Measurements from ENCODE around the gene PROK2. TPM values are rescaled to one million over a fixed set of nuclear protein-coding genes. Genes with fewer than 3 reads are reported as not detected.

PROK2 gene
- total and polyA plus RNA-seq, 10 of the 15 experiments (the other 5 are each of a cell fraction or from before 2014, with no cell fraction given) = not detected

DNA sequence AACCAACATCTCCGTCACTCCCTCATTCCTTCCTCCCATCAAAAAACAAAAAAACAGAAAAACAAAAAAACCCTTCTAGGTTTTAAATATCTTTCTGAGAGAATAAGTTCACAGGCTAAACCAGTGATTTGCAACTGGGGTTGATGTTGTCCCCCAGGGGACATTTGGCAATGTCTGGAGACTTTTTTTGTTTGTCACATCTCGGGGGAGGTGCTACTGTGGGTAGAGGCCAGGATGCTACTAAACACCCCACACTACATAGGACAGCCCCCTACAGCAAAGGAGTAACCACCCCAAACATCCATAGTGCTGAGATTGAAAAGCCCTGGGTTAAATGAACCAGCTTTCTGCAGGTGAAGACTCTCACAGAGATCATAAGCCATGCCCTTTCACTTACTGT, 17.0 kb upstream of the PROK2 start (continued):
- TF ChIP-seq RUNX3 (IDR thresholded peaks at IDR 0.05; ENCODE audit: low read length) (no peak), TARDBP (IDR thresholded peaks at IDR 0.05; ENCODE audit: borderline replicate concordance) (no peak), SRF (IDR thresholded peaks at IDR 0.05; ENCODE audit: low read depth in 2 of 2, low read length in 2 of 2) (no peak), TAF1 (IDR thresholded peaks at IDR 0.05; ENCODE audit: borderline replicate concordance, low read depth, low read length) (no peak), SPI1 (IDR thresholded peaks at IDR 0.05; ENCODE audit: borderline replicate concordance, insufficient read depth, low read depth, low read length) (no peak), ATF7 (IDR thresholded peaks at IDR 0.05; ENCODE audit: low read depth) (no peak), SIX5 (IDR thresholded peaks at IDR 0.05; ENCODE audit: low read depth, low read length, severe bottlenecking) (no peak), STAT3 (IDR thresholded peaks at IDR 0.05; ENCODE audit: low read depth, low read length) (no peak), SREBF2 (IDR thresholded peaks at IDR 0.05; ENCODE audit: low read length) (no peak)

DNA sequence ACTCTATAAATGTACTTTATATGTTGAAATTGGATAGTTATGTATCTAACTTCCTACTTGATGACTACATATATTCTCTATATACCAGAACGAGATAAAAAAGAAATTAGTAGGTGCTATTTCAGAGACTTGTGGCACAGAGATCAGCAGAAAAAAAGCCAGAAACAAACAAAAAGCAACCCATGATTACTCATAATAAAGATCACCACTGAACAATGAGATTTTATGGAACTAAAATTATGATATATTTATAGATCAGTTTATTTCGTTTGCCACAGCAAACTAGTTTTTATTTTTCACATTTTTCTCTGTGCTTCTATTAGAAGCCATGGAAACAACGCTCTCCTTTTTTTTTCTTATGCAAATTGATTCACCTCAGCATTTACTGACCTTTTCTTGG, 15.1 kb upstream of the PROK2 start:
- no peaks in the 10 kb centered on the region for H3K79me2 ChIP-seq (ENCODE audit: control insufficient read depth, insufficient read depth, low read length)
- DNase-seq (ENCODE audit: low read depth, low spot score) (no peak), FAIRE-seq (no peak), ATAC-seq (no peak)
- no peak overlapping the region for H2AFZ ChIP-seq (ENCODE audit: control insufficient read depth, low read depth, low read length)
- H4K20me1 ChIP-seq (ENCODE audit: control insufficient read depth, insufficient read depth) = no peaks in the 10 kb centered on the region
- no peak overlapping the region for H3K4me2 ChIP-seq (ENCODE audit: control insufficient read depth, insufficient read depth)
- H3K9ac ChIP-seq (ENCODE audit: control insufficient read depth, insufficient read depth, low read length) = no peak overlapping the region
- ChIA-PET RAD21 (ENCODE audit: unreplicated experiment) (no interaction called here), POLR2A (no interaction called here), SMC1A (ENCODE audit: uncharacterized antibody, unreplicated experiment) (no interaction called here), CTCF (no interaction called here)
- H3K9me3 ChIP-seq (replicated peaks; ENCODE audit: control insufficient read depth, insufficient read depth, low read length) = no peaks in the 10 kb centered on the region
- no peak overlapping the region for H3K4me3 ChIP-seq
- H3K27ac ChIP-seq (ENCODE audit: control insufficient read depth, insufficient read depth) = no peak overlapping the region
- intact Hi-C loops (cut with micrococcal nuclease; ENCODE audit: unreplicated experiment) (no loop called here), in situ Hi-C loops (cut with MboI) (no loop called here)
- no peaks in the 10 kb centered on the region for H3K4me1 ChIP-seq (ENCODE audit: control insufficient read depth, insufficient read depth, low read length)
- no peaks in the 10 kb centered on the region for H3K36me3 ChIP-seq (ENCODE audit: control insufficient read depth in 2 of 2, insufficient read depth in 2 of 2, low read length in 1 of 2)
- WGBS (ENCODE audit: insufficient coverage, insufficient replicate concordance, low lambda C conversion rate, missing lambda C conversion rate) = 2% methylated on average over 3 of the region's 3 CpGs
- TF ChIP-seq CHD4 (IDR thresholded peaks at IDR 0.05) = no peak
- TF ChIP-seq CBFB (IDR thresholded peaks at IDR 0.05; ENCODE audit: low read depth) = no peak
- TF ChIP-seq PAX5 (IDR thresholded peaks at IDR 0.05; ENCODE audit: borderline replicate concordance, low read depth, low read length) = no peak
- TF ChIP-seq MEF2A (IDR thresholded peaks at IDR 0.05; ENCODE audit: insufficient read depth, low read depth, low read length) = no peak
- TF ChIP-seq HDAC2 (IDR thresholded peaks at IDR 0.05) = no peak
- TF ChIP-seq SREBF2 (IDR thresholded peaks at IDR 0.05; ENCODE audit: low read length) = no peak
- no peak for TF ChIP-seq HDGF (IDR thresholded peaks at IDR 0.05)
- TF ChIP-seq ZNF687 (IDR thresholded peaks at IDR 0.05) = no peak
- TF ChIP-seq BCL11A (IDR thresholded peaks at IDR 0.05; ENCODE audit: low read depth, low read length) = no peak
- TF ChIP-seq ZSCAN29 (IDR thresholded peaks at IDR 0.05) = no peak
- TF ChIP-seq CEBPB (IDR thresholded peaks at IDR 0.05; ENCODE audit: borderline replicate concordance in 1 of 2, low read depth in 2 of 2, low read length in 2 of 2) = no peak
- TF ChIP-seq CHD2 (IDR thresholded peaks at IDR 0.05; ENCODE audit: borderline replicate concordance, low read depth, low read length) = no peak
- H3K27me3 ChIP-seq (replicated peaks in 1 of 2; ENCODE audit: control insufficient read depth in 2 of 2, insufficient read depth in 2 of 2, low read length in 1 of 2) = peaks cover 0 to 5% of the 10 kb centered on the region in 2 experiments; a peak in 3 of 4 replicates
- no TSS peak for BruUV-seq (replicated peaks)
